ENCODE data around the gene HSD17B11.
A peak's percentile ranks its signal among the peaks of the same experiment; 100 is the strongest.
"Not testable (repeated sequence)": the region's sequence is repeated elsewhere in the genome, so short reads cannot be mapped to it uniquely, and the experiment has no call there.

The HSD17B11 gene

GRCh38 chr4:87315000-87315399 is 76.0 kb downstream of the HSD17B11 start:
- not testable (repeated sequence) for H3K23ac ChIP-seq (ENCODE audit: low read depth, low read length, poor library complexity); H3K4ac ChIP-seq (ENCODE audit: low read length); H4K8ac ChIP-seq (ENCODE audit: low read depth, low read length); H3K27ac ChIP-seq (replicated peaks; ENCODE audit: low read length); H3K36me3 ChIP-seq (replicated peaks in 1 of 2; ENCODE audit: control insufficient read depth in 2 of 2, insufficient read depth in 2 of 2, low read length in 2 of 2); H3K9ac ChIP-seq (ENCODE audit: low read depth, low read length, poor library complexity); H2BK12ac ChIP-seq (ENCODE audit: low read length); H4K91ac ChIP-seq (ENCODE audit: low read depth, low read length, poor library complexity); H3K4me2 ChIP-seq (ENCODE audit: insufficient read depth, low read length, poor library complexity, severe bottlenecking); H3K79me1 ChIP-seq (ENCODE audit: low read depth, low read length); H3K9me3 ChIP-seq (replicated peaks in 1 of 2; ENCODE audit: control insufficient read depth in 2 of 2, insufficient read depth in 1 of 2, low read depth in 1 of 2, low read length in 2 of 2); H3K4me3 ChIP-seq (ENCODE audit: low read length in 2 of 2); H2AK5ac ChIP-seq (ENCODE audit: low read depth, low read length); H2BK120ac ChIP-seq (ENCODE audit: low read depth, low read length); H3K18ac ChIP-seq (ENCODE audit: low read length); H3K27me3 ChIP-seq (ENCODE audit: control insufficient read depth in 3 of 3, insufficient read depth in 3 of 3, low read depth in 1 of 3, low read length in 3 of 3); H2BK5ac ChIP-seq (ENCODE audit: low read length); H2BK15ac ChIP-seq (ENCODE audit: low read length); H3K14ac ChIP-seq (ENCODE audit: low read length); DNase-seq (ENCODE audit: low spot score); H3K4me1 ChIP-seq (ENCODE audit: control insufficient read depth in 2 of 2, insufficient read depth in 1 of 2, low read depth in 1 of 2, low read length in 2 of 2)
- no CpG with 5 or more reads among the region's 4 CpGs for WGBS, 2 donors (ENCODE audit: extremely low coverage in 2 of 2, insufficient read length in 2 of 2, insufficient replicate concordance in 1 of 2)
- peak overlapping the region; percentile 1 for H2AFZ ChIP-seq (ENCODE audit: low read length)

DNA sequence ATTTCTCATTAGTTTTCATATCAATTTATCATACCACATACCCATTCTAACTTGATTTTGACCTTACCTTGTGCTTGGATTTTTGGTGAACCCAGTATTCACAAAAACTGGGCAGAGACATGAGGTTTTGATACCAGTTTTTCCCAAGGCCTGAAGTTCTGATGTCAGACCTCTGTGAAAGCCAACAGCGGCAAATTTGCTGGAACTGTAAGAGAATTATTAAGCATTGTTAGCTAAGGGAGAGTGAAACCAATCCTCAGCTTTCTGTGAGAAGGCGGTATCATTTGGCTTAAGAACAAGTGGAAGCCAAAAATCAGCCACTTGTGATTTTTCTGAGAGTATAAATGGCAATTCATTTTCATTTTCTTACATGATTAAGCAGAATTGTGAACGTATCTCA is 77.2 kb downstream of the HSD17B11 start:
- Histone ChIP-seq H3K4me2 (ENCODE audit: insufficient read depth, low read length, poor library complexity, severe bottlenecking) (no peak overlapping the region), H3K9ac (ENCODE audit: low read depth, low read length, poor library complexity) (no peak overlapping the region), H3K18ac (ENCODE audit: low read length) (no peak overlapping the region), H2BK15ac (ENCODE audit: low read length) (no peak overlapping the region), H3K23ac (ENCODE audit: low read depth, low read length, poor library complexity) (no peak overlapping the region), H2BK5ac (ENCODE audit: low read length) (no peak overlapping the region), H3K27me3 (ENCODE audit: control insufficient read depth in 3 of 3, insufficient read depth in 3 of 3, low read depth in 1 of 3, low read length in 3 of 3) (no peaks in the 10 kb centered on the region), H3K4ac (ENCODE audit: low read length) (no peak overlapping the region), H2AK5ac (ENCODE audit: low read depth, low read length) (no peak overlapping the region), H3K36me3 (replicated peaks in 1 of 2; ENCODE audit: control insufficient read depth in 2 of 2, insufficient read depth in 2 of 2, low read length in 2 of 2) (no peaks in the 10 kb centered on the region), H3K9me3 (replicated peaks in 1 of 2; ENCODE audit: control insufficient read depth in 2 of 2, insufficient read depth in 1 of 2, low read depth in 1 of 2, low read length in 2 of 2) (no peaks in the 10 kb centered on the region), H2BK12ac (ENCODE audit: low read length) (no peak overlapping the region), H2BK120ac (ENCODE audit: low read depth, low read length) (no peak overlapping the region), H3K4me1 (ENCODE audit: control insufficient read depth in 2 of 2, insufficient read depth in 1 of 2, low read depth in 1 of 2, low read length in 2 of 2) (no peaks in the 10 kb centered on the region), H4K91ac (ENCODE audit: low read depth, low read length, poor library complexity) (no peak overlapping the region), H2AFZ (ENCODE audit: low read length) (no peak overlapping the region), H3K4me3 (ENCODE audit: low read length in 2 of 2) (no peak overlapping the region), H3K27ac (replicated peaks; ENCODE audit: low read length) (no peak overlapping the region), H3K14ac (ENCODE audit: low read length) (no peak overlapping the region), H3K79me1 (ENCODE audit: low read depth, low read length) (no peaks in the 10 kb centered on the region), H4K8ac (ENCODE audit: low read depth, low read length) (no peak overlapping the region)
- DNase-seq (ENCODE audit: low spot score): no peak
- no CpG with 5 or more reads among the region's 3 CpGs for WGBS, 2 donors (ENCODE audit: extremely low coverage in 2 of 2, insufficient read length in 2 of 2, insufficient replicate concordance in 1 of 2)

GRCh38 chr4:87311684-87312083 is 79.3 kb downstream of the HSD17B11 start:
- Histone ChIP-seq H3K23ac (ENCODE audit: low read depth, low read length, poor library complexity) (no peak overlapping the region), H3K9me3 (replicated peaks in 1 of 2; ENCODE audit: control insufficient read depth in 2 of 2, insufficient read depth in 1 of 2, low read depth in 1 of 2, low read length in 2 of 2) (no peaks in the 10 kb centered on the region), H4K8ac (ENCODE audit: low read depth, low read length) (no peak overlapping the region), H3K79me1 (ENCODE audit: low read depth, low read length) (no peaks in the 10 kb centered on the region), H3K4me1 (ENCODE audit: control insufficient read depth in 2 of 2, insufficient read depth in 1 of 2, low read depth in 1 of 2, low read length in 2 of 2) (no peaks in the 10 kb centered on the region), H2BK15ac (ENCODE audit: low read length) (no peak overlapping the region), H2BK5ac (ENCODE audit: low read length) (no peak overlapping the region), H2BK12ac (ENCODE audit: low read length) (no peak overlapping the region), H2BK120ac (ENCODE audit: low read depth, low read length) (no peak overlapping the region), H3K4me3 (ENCODE audit: low read length in 2 of 2) (peak overlapping the region in 1 of 2 donors; percentile 10), H3K36me3 (replicated peaks in 1 of 2; ENCODE audit: control insufficient read depth in 2 of 2, insufficient read depth in 2 of 2, low read length in 2 of 2) (no peaks in the 10 kb centered on the region), H4K91ac (ENCODE audit: low read depth, low read length, poor library complexity) (no peak overlapping the region), H3K18ac (ENCODE audit: low read length) (no peak overlapping the region), H3K27me3 (ENCODE audit: control insufficient read depth in 3 of 3, insufficient read depth in 3 of 3, low read depth in 1 of 3, low read length in 3 of 3) (no peaks in the 10 kb centered on the region), H3K4ac (ENCODE audit: low read length) (no peak overlapping the region), H2AK5ac (ENCODE audit: low read depth, low read length) (no peak overlapping the region), H3K27ac (replicated peaks; ENCODE audit: low read length) (no peak overlapping the region), H2AFZ (ENCODE audit: low read length) (peak overlapping the region; percentile 65), H3K14ac (ENCODE audit: low read length) (no peak overlapping the region), H3K4me2 (ENCODE audit: insufficient read depth, low read length, poor library complexity, severe bottlenecking) (no peak overlapping the region), H3K9ac (ENCODE audit: low read depth, low read length, poor library complexity) (no peak overlapping the region)
- DNase-seq (ENCODE audit: low spot score): no peak
- WGBS, 2 donors (ENCODE audit: extremely low coverage in 2 of 2, insufficient read length in 2 of 2, insufficient replicate concordance in 1 of 2): no CpG with 5 or more reads among the region's 3 CpGs

GRCh38 chr4:87310691-87311335 is 80.2 kb downstream of the HSD17B11 start:
- no peak overlapping the region for H4K91ac ChIP-seq (ENCODE audit: low read depth, low read length, poor library complexity)
- H3K4me2 ChIP-seq (ENCODE audit: insufficient read depth, low read length, poor library complexity, severe bottlenecking): no peak overlapping the region
- H2BK12ac ChIP-seq (ENCODE audit: low read length): no peak overlapping the region
- no peak overlapping the region for H3K14ac ChIP-seq (ENCODE audit: low read length)
- DNase-seq (ENCODE audit: low spot score): no peak
- no peak overlapping the region for H2AK5ac ChIP-seq (ENCODE audit: low read depth, low read length)
- no peak overlapping the region for H3K23ac ChIP-seq (ENCODE audit: low read depth, low read length, poor library complexity)
- H3K4ac ChIP-seq (ENCODE audit: low read length): no peak overlapping the region
- H2BK15ac ChIP-seq (ENCODE audit: low read length): no peak overlapping the region
- no peaks in the 10 kb centered on the region for H3K27me3 ChIP-seq (ENCODE audit: control insufficient read depth in 3 of 3, insufficient read depth in 3 of 3, low read depth in 1 of 3, low read length in 3 of 3)
- no peak overlapping the region for H3K9ac ChIP-seq (ENCODE audit: low read depth, low read length, poor library complexity)
- no peaks in the 10 kb centered on the region for H3K79me1 ChIP-seq (ENCODE audit: low read depth, low read length)
- whole genome bisulfite sequencing, 2 donors (ENCODE audit: extremely low coverage in 2 of 2, insufficient read length in 2 of 2, insufficient replicate concordance in 1 of 2): no CpG with 5 or more reads among the region's 4 CpGs
- H3K18ac ChIP-seq (ENCODE audit: low read length): no peak overlapping the region
- peak overlapping the region; percentile 65 for H2AFZ ChIP-seq (ENCODE audit: low read length)
- no peak overlapping the region for H3K27ac ChIP-seq (replicated peaks; ENCODE audit: low read length)
- H2BK5ac ChIP-seq (ENCODE audit: low read length): no peak overlapping the region
- no peak overlapping the region for H4K8ac ChIP-seq (ENCODE audit: low read depth, low read length)
- H3K36me3 ChIP-seq (replicated peaks in 1 of 2; ENCODE audit: control insufficient read depth in 2 of 2, insufficient read depth in 2 of 2, low read length in 2 of 2): no peaks in the 10 kb centered on the region
- no peaks in the 10 kb centered on the region for H3K9me3 ChIP-seq (replicated peaks in 1 of 2; ENCODE audit: control insufficient read depth in 2 of 2, insufficient read depth in 1 of 2, low read depth in 1 of 2, low read length in 2 of 2)
- no peaks in the 10 kb centered on the region for H3K4me1 ChIP-seq (ENCODE audit: control insufficient read depth in 2 of 2, insufficient read depth in 1 of 2, low read depth in 1 of 2, low read length in 2 of 2)
- H2BK120ac ChIP-seq (ENCODE audit: low read depth, low read length): no peak overlapping the region
- H3K4me3 ChIP-seq (ENCODE audit: low read length in 2 of 2): peak overlapping the region in 1 of 2 donors; percentile 10

All from neuronal stem cell (in vitro differentiated cells).